Sciatic nerve (tissue), 2 donors: ENCODE data around the gene PKD2. TPM values are rescaled to one million over a fixed set of nuclear protein-coding genes. Genes with fewer than 3 reads are reported as not detected.
A peak's percentile ranks its signal among the peaks of the same experiment; 100 is the strongest.

Experiments used
- ATAC-seq: fragments of 200-7000 bp; cut with Tn5 transposase; one replicate; pipeline ENCODE4 v1.9.1; 2020; ENCODE audit warnings: mild to moderate bottlenecking, moderate library complexity
- DNase-seq: peaks from one replicate; pipeline ENCODE4 v3.0.0-alpha.2; 2020; ENCODE audit warnings: low spot score
- intact Hi-C: fragments of 100-400 bp; cut with DNase I; formaldehyde crosslinking; loops from one replicate; pipeline ENCODE4 v1.14.2; 2022
- total RNA-seq: library from RNA; stranded (reverse); fragmentation: NEBNext Ultra II Directional; extraction: Animal tissue kit (Norgen Biotek cat#: 25700); gene quantifications from one replicate; pipeline ENCODE4 v1.2.1, GENCODE V29; 2021
- donor health status: DM: no; HTN: no; CAD: no.
- donor health status: DM: no; HTN: no; CAD: no.

Gene PKD2
- total RNA-seq = 61.3 TPM

DNA sequence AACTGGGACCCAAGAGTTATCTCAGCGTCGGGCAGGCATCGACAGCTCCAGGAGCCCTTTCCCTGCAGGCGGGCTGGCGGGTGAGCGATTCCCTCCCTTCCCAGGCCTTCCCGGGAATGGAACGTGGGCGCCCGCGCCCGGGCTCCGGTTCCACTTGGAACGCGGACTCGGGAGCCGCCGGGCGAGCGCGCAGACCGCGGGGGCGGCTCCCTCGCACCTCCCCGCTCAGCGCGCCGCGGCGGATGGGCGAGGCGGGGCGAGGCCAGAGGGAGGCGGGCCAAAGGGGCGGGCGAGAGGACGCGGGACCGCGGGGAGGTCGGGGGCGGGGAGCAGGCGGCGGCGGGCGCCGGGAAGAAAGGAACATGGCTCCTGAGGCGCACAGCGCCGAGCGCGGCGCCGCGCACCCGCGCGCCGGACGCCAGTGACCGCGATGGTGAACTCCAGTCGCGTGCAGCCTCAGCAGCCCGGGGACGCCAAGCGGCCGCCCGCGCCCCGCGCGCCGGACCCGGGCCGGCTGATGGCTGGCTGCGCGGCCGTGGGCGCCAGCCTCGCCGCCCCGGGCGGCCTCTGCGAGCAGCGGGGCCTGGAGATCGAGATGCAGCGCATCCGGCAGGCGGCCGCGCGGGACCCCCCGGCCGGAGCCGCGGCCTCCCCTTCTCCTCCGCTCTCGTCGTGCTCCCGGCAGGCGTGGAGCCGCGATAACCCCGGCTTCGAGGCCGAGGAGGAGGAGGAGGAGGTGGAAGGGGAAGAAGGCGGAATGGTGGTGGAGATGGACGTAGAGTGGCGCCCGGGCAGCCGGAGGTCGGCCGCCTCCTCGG lies at the start of gene PKD2:
Gene PKD2 (plus strand): TSS at position 332 of the 818 bp plus-strand sequence. CDS start 99 bp downstream, at position 431.
- intact Hi-C loops = no loop called here
- ATAC-seq = peak; percentile 95

DNA sequence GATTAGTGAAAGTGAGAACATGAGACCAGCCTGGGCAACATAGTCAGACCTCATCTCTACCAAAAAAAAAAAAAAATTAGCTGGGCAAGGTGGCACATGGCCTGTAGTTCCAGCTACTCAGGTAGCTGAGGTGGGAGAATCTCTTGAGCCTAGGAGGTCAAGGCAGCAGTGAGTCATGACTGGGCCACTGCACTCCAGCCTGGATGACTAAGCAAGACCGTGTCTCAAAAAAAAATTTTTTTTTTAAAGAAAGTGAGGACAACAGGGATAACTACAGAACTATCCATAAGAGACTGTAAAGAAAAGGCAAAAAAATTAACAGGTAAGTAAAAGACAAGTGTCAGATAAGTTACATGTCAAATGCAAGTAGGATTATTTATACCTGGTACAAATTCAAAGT lies 45.4 kb upstream of the PKD2 start:
- DNase-seq (no peak), ATAC-seq (no peak)
- intact Hi-C loops = no loop called here

More for the DNA sequence above, at the start of gene PKD2:
- DNase-seq = peak; percentile 95

DNA sequence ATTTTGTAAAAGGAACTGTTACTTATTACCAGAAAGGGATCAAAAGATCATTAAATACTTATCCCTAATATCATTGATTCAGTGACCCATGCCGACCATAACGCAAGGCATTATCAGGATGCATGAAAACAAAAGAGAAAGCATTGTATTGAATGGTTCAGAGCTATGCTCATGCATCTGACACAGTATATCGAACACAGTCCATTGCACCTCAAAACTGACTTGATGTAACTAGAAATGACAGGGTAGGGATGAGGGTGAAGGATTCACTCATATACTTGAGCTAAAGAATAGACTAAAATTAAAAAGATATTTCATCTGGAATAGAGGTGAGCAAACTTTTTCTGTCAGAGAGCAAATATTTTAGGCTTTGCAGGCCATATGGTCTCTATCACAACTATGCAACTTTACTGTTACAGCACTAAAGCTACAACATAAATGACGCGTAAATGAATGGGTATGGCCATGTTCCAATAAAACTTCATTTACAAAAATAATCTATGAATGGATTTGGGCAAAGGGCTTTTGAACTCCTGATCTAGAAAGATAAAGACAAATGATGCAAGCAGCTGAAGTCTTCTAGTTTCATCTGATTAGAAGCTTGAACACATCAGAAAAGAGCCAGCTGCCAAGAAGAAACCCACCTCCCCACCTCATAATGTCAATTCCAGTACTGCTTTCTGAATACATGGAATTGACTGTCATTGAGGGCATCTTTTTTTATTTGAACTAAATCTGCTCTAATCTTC lies 44.9 kb upstream of the PKD2 start:
- intact Hi-C loops = no loop called here
- no peak for DNase-seq
- no peak for ATAC-seq

DNA sequence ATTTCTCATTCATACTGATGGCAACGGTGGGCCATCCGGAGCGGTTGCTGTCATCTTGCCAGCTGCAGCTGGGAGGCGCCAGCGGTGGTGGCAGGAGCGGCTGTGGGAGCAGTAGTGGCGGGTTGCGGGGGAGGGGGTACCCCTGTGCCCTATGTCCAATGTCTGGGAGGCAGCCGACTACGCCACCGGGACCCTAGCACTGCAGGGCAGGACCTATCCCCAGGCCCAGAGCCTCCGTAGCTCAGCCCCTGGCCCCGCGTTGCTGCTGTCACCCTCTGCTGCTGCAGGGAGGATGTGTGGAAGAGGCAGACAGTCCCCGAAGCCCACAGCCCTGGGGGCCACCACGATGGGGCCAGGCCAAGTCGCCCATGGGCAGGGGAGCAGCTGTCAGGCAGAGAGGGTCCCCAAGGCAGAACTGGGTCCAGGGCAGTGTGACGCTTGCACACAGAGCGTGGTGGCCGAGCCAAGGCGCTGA lies 41.9 kb upstream of the PKD2 start:
- ATAC-seq (peak; percentile 22), DNase-seq (no peak)
- intact Hi-C loops = no loop called here

DNA sequence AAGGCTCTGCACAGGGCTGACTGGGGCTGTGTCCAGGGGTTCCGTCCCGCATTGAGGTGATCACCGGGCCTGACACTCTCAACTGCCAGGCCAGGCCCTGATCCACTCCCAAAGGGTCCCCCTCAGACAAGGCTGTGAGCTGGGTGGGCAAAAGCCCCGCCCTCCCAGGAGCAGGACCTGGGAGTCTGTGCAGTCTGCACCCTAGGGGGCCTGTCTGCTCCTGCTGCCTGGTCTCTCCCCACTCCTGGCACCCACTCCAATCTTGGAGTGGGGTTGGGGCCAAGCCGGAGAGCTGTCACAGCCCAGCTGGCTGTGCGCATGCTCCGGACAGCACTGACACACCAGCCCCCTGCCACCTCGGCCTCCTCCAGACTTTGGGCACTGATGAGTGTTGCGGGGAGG lies 41.3 kb upstream of the PKD2 start:
- DNase-seq (no peak), ATAC-seq (no peak)
- intact Hi-C loops = no loop called here

DNA sequence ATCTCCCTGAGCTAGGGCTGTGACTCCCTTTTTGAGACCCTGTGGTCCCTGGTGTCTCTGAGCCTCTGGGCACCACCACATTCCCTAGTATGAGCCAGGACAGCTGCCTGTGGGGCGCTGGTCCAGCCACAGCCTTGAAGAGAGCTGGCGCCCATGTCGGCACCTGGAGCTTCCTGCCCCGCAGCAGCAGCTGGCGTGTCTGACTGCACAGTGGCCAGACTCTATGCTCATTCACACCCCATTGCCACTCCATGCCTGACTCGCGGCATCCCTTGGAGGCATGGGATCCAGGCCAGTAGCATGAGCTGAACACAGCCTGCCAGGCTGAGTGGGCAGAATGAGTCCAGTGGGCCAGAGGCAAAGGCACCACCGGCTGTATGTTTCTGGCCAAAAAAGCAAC lies 40.2 kb upstream of the PKD2 start:
- intact Hi-C loops = no loop called here
- ATAC-seq = no peak

DNA sequence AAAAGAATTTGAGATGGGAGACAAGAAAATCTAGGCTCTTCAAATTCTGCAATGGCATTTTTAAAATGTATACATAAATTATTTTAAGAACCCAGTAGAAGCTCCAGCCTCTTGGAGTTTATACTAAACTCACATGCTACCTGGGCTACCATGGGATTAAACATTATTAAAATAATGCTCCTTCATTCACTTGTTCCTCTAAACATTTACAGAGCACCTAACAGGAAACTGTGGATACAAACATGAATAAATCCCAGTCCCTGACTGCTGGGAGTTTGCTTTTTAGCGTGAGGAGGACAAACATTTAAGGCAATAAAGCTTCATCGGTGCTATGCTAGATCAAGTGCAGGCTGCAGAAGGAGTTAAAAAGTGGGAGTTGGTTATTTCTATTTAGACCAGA lies 37.3 kb upstream of the PKD2 start:
- DNase-seq (no peak), ATAC-seq (no peak)
- intact Hi-C loops = loop anchor here (5.0 kb wide), 1 partner anchor 108 kb away; no protein-coding TSS in a partner anchor

More for the DNA sequence above, 40.2 kb upstream of the PKD2 start:
- no peak for DNase-seq

DNA sequence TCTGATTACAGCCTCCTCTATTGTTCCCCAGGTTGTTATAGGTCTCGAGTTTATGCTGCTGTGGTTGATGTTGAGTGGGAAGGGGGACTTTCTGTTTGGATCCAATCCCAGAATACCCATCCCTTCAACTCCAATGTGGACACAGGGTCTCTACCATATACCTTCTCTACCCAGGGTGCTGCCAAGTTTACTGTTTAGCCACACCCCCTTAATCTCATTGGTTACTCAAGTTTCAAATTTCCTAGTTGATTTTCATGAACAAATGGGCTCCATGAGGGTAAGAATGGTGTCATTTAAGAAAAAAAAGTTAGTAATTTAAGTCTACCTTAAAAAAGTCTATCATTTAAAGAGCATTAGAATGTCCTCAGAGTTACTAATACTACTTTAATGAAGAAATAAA lies 35.6 kb upstream of the PKD2 start:
- DNase-seq (no peak), ATAC-seq (no peak)
- intact Hi-C loops = loop anchor here (5.0 kb wide), 1 partner anchor 110 kb away; no protein-coding TSS in a partner anchor

DNA sequence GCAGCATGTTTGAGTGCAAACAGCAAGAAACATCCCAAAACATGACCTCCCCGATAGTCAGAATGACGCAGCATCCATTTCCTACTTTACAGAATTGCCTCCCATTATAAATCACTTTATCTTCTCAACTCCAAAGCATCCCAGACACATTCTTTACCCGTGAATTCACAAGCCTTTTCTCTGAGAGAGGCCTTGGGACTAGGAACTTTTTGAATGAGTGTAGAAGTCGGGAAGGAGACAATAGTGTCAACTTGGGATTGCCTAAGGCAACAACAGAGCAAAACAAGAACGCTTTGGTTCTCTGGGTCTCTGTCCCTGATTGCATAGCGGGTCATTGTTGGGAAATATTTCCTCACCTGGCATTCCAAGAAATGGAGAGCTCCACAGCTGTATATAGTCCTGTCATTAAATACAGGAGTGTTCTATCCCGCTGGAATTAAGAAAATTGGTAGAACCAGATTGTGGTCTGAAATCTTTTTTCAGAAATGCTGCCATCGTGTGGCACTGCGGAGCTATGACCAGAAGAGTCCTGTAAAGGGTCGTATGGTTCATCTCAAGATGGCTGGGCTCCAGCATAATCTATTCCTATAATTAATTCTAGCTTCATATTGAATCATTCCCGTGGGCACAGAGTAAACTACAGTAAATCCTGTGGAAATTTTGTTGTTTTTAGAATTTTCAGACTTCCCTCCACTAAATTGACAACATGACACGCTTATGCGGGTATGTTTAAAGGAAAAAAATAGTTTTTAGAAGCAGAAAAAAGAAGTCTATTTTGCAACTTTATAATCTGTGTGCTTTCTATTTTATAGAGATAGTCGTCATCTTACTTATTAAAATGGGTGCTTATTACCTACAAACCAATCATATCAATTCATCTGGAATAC lies 33.9 kb upstream of the PKD2 start:
- intact Hi-C loops = loop anchor here (5.0 kb wide), 1 partner anchor 111 kb away; no protein-coding TSS in a partner anchor
- peak; percentile 85 for DNase-seq
- ATAC-seq = peak; percentile 90

DNA sequence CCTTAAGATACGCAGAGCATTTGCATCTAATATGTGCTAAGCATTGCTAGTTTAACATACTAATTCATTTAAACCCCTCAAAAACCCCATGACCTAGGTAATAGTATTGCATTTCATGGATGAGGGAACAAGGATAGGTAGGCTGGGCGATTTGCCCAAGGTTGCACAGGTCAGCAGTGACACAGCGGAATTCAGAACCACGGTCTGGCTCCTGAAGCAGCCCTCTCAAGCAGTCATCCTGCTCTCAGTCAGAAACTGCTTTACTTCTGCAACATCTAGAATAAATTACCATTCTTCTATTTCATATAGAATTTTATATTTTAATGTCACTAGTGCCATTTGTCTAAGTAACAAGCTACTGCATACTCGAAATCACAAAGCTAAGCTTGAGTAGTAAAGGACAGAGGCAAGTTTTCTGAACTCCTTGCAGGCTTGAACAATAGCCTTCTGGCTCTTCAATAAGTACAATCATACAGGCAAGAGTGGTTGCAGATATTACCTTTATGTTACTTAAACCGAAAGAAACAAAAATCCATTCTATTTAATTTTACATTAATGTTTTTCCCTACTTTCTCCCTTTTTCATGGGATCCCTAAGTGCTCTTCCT lies 32.5 kb upstream of the PKD2 start:
- no peak for ATAC-seq
- no peak for DNase-seq
- intact Hi-C loops = loop anchor here (5.0 kb wide), 1 partner anchor 113 kb away; no protein-coding TSS in a partner anchor

DNA sequence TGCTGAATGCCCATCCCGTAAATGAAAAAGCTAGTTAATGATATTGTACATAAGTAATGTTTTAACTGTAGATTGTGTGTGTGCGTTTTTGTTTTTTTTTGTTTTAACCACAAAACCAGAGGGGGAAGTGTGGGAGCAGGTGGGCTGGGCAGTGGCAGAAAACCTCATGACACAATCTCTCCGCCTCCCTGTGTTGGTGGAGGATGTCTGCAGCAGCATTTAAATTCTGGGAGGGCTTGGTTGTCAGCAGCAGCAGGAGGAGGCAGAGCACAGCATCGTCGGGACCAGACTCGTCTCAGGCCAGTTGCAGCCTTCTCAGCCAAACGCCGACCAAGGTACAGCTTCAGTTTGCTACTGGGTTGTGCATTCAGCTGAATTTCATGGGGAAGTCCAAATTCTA lies 32.0 kb upstream of the PKD2 start, which contains the start of gene SPP1:
Gene SPP1 (plus strand): TSS at position 249 of the 400 bp plus-strand sequence. CDS start 1,182 bp downstream, outside the sequence.
- ATAC-seq (peak; percentile 61), DNase-seq (no peak)
- intact Hi-C loops = no loop called here

DNA sequence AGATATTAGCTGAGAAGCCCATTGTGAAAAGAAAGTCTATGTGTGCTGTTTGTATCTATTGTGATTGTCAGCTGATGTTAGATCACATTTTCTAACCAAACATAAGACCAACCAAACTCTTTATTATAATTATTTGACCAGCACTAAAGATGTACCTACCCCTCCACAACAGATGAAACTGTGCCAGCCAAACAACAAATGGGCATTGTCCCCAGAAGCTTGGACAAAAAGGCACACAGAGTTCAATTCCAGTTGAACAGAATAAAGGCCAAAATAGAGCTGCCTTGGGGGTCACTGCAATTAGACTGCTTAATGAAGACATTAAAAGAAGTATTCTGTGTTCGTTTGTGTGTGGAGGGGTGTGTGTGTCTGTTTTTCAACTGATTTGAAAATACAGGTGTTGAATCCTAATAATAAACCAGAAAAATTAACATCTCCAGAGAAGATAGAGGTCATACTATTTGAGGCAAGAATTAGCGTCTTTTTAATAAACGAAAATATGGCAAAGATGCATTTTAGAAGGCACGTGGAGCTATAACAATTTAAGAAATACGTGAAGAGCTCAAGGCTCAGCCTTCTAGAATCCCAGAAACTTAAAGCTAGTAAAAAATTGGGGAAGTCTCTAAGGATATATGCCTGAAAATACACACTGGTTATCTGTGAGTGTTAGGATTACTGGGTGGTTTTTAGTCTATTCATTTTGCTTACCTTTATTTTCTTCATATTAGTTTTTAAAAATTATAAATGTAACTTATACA lies 29.7 kb upstream of the PKD2 start:
- ATAC-seq (no peak), DNase-seq (no peak)
- intact Hi-C loops = no loop called here

DNA sequence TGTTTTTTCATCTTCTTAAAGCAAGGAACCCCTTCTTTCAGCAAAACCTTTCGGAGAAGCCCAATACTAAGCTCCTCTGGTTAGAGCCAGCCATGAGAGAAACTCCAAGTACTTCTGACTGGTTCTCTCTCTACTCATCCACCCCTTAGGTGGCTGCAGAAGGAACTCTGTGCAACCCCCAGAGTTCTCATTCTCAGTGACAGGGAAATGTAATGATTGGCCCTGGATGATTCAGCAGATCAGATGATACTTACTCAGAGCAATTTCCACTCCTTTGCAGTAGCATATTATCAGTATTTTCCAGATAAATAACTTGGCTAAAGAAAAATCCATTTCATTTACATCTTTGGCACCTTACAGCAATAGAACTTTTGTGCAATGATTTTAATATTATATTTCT lies 28.8 kb upstream of the PKD2 start:
- DNase-seq (no peak), ATAC-seq (no peak)
- intact Hi-C loops = no loop called here

DNA sequence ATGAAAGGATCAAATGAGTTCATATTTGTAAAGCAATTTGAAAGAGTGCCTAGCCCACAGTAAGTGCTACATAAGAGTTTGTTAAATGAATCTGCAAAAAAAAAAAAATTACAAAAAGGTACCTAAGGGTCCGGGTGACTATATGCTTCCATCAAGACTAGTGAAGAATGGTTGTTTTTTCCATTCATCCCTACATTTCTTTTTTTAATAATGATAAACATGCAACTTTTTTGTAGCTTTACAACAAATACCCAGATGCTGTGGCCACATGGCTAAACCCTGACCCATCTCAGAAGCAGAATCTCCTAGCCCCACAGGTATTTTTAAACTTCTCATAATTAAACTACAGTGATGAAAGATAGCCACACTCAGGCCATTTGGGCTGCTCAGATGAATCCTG lies 27.6 kb upstream of the PKD2 start:
- intact Hi-C loops = no loop called here

DNA sequence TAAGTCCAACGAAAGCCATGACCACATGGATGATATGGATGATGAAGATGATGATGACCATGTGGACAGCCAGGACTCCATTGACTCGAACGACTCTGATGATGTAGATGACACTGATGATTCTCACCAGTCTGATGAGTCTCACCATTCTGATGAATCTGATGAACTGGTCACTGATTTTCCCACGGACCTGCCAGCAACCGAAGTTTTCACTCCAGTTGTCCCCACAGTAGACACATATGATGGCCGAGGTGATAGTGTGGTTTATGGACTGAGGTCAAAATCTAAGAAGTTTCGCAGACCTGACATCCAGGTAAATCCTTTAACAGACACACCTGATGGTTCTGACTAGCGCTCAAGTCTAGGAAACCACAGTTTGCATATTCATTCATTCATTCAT lies 25.9 kb upstream of the PKD2 start:
- DNase-seq (no peak), ATAC-seq (no peak)
- intact Hi-C loops = no loop called here

More for the DNA sequence above, 27.6 kb upstream of the PKD2 start:
- DNase-seq (no peak), ATAC-seq (no peak)

DNA sequence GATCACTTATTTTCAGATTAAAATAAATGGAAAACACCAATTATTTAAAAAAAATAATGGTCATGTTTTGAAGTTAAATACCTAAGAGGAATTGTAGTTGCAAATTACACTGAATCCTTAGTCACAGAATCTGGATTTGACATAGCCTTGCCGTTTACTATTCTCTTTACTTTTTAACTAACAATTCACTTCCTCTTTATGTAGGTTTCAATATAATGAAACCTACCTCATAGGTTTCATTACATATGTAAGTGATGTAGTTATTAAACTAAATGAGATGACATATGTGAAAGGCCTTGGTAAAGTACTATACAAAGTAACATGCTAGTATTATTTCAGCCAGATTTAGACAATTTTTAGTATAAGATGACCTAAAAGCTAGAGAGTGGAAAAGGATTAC lies 25.4 kb upstream of the PKD2 start:
- DNase-seq (no peak), ATAC-seq (no peak)
- intact Hi-C loops = no loop called here

DNA sequence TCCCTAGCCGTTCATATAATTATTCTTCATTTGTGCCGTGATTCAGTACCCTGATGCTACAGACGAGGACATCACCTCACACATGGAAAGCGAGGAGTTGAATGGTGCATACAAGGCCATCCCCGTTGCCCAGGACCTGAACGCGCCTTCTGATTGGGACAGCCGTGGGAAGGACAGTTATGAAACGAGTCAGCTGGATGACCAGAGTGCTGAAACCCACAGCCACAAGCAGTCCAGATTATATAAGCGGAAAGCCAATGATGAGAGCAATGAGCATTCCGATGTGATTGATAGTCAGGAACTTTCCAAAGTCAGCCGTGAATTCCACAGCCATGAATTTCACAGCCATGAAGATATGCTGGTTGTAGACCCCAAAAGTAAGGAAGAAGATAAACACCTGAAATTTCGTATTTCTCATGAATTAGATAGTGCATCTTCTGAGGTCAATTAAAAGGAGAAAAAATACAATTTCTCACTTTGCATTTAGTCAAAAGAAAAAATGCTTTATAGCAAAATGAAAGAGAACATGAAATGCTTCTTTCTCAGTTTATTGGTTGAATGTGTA lies 24.9 kb upstream of the PKD2 start:
- intact Hi-C loops = no loop called here
- DNase-seq (no peak), ATAC-seq (no peak)
